Measurements from ENCODE around the gene LGALS1.
A peak's percentile ranks its signal among the peaks of the same experiment; 100 is the strongest.
"Not testable (repeated sequence)": the region's sequence is repeated elsewhere in the genome, so short reads cannot be mapped to it uniquely, and the experiment has no call there.

Gene LGALS1

DNA sequence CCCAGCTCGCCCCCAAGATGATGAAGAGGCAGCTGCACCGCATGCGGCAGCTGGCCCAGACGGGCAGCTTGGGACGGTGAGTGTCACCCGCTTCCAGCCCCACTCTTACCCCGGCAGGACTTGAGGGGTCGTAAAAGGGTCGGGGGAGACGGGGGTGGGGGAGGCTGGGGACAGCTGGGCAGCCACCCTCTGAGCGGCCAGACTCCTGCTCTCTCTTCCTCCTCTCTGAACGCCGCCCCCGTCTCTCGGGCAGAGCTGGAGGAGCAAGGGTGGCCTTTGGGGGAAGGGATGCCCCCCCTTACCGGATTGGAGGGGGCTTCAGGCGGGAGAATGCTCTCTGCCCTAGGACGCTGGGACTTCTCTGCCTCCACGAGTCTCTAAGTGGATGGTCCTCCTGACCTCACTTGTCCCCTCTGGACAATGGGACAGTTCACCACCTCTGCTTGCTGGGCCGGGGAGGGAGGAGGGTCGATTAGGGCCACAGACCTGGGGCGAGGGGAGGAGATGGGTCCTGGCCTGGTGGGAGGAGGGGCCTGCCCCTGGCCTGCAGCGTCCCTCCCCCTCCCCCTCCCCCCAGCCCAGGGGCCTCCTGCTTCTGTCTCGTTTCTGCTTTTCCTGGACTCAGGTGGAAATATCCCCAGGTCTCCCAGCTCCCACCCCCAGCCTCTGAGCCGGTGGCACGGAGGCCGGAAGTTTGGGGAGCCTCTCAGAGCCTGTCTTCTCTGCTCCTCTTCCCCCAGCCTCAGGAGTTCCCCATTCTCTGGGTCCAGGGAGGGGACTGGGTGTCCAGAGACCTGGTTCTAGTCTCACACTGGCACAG, 35.5 kb upstream of the LGALS1 start:
- peak; percentile 66 to 67 for DNase-seq

DNA sequence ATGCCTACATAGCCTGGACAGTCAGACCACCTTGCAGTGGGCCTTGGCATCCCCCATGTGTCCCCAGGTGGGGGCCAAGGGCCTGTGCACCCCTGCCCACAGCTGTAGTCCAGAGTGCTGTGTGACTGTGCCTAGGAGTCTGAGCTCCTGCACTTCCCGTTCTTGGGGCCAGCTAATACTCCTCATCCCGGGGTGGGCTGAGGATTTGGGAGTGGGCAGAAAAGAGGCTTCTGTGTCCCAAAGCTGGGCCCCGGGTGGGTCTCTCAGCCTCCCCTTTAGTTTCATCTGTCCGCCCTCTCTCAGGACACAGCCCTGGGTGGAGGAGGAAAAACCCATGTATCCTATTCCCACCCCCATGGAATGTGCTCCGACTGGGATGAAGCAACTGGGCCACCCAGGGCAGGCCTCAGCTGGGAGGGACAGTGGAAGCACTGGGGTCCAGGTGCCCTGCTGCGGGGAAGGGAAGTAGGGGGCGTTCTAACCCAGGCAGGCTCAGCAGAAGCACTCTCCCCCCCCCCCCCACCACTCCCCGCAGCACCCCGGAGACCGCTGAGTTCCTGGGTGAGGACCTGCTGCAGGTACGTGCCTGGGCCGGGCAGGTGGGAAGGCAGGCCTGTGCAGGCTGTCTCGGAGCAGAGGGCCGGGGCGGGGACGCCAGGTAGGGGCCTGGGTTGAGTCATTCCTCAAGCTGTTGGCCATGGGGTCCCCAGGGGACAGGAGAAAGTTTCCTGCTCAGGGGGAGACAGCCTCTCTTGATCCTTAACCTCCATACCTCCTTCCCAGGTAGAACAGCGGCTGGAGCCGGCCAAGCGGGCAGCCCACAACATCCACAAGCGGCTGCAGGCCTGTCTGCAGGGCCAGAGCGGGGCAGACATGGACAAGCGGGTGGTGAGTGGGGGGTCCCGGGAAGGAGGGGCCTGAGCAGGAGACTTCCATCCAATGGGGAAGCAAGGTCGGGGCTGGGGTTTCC, 34.6 kb upstream of the LGALS1 start:
- DNase-seq = peak in 1 of 2 experiments; percentile 57

DNA sequence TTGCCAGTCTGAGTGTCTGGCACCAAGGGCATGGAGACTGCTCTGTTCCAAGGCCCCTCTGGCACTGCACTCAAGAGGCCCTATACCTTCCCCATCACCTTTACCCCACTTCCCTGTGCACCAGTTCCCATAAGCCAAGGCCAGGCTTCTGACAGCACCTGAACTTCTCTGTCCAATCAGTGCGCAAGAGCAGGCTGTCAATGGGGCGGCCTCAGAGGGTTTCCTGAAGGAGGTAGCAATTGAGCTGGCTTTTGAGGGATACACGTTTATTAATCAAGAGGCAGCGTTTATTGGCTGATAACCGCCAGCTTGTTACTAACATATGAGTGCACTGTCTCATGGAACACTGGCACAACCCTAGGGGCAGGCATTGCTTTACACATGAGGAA, 33.9 kb upstream of the LGALS1 start:
- no peak for DNase-seq

GRCh38 chr22:37643225-37643847, 32.1 kb upstream of the LGALS1 start:
- peak; percentile 60 to 66 for DNase-seq

- DNase-seq = no peak
These were observed 28.1 kb upstream of the LGALS1 start for GRCh38 chr22:37647317-37647716.

DNA sequence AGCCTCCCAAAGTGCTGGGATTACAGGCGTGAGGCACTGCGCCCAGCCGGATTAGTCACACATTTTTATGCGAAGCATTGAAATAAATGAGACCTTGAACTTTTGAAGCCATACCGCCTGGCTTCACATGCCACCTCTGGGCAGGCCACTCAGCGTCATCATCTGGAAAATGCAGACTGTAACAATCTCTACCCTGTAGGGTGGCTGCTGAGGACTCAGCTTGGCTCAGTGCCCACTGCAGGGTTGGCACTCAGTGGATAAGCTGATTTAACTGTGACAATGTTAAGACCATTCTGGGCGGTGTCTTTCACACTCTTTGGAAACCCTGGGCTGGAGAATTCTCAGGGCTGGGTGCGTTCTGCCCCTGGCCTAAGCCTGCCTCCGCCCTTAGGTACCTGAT, 27.5 kb upstream of the LGALS1 start:
- DNase-seq = no peak

GRCh38 chr22:37650463-37651136, 24.8 kb upstream of the LGALS1 start:
- DNase-seq = no peak

DNA sequence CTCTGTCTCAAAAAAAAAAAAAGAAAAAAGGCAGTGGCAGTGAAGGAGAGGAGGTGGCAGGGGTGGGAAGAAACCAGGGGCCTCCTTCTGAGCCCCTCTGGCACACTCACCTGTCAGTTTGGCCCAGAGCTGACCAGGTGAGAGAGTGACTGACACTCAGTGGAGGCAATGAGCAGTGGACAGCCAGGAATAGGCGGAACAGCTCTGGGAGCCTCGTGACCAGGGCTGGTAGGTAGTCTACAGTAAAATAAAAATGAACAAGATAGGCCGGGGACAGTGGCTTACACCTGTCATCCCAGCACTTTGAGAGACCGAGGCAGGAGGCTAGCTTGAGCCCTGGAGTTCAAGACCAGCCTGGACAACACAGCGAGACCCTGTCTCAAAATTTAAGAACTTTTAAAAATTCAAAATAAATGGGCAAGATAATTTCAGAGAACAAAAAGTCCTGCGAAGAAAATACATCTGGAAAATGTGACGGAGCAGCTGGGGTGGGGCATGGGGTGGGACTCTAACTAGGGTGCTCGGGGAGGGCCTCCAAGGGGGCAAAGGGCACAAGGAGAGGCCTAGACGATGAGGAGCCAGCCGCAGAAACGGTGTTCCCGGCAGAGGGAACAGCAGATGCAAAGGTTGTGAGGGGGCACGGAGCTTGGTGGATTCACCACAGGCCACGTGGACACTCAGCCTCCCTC, 20.7 kb upstream of the LGALS1 start:
- no peak for DNase-seq

- no peak for DNase-seq
These were observed 20.2 kb upstream of the LGALS1 start for GRCh38 chr22:37655252-37655563.

DNA sequence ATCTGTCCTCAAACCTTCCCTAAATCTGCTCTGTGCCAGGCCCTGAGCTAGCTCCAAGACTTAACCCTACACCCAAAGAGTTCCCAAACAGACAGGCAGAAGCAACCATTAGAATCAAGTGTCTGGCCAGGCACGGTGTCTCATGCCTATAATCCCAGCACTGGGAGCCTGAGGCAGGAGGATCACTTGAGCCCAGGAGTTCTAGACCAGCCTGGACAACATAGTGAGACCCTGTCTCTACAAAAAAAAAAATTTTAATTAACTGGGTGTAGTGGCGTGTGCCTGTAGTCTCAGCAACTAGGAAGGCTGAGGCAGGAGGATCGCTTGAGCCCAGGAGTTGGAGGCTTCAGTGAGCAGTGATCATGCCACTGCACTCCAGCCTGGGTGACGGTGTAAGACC, 18.9 kb upstream of the LGALS1 start:
- DNase-seq = not testable (repeated sequence)

GRCh38 chr22:37657590-37658132, 17.8 kb upstream of the LGALS1 start:
- peak; percentile 8 to 54 for DNase-seq

GRCh38 chr22:37658133-37659065, 17.0 kb upstream of the LGALS1 start, which contains the start of gene PDXP:
Gene PDXP (plus strand): TSS chr22:37658723. CDS start chr22:37658783, 60 bp downstream.
- DNase-seq = peak; percentile 100

- DNase-seq = peak in 1 of 2 experiments; percentile 7
These were observed 16.2 kb upstream of the LGALS1 start for GRCh38 chr22:37659066-37659896.

DNA sequence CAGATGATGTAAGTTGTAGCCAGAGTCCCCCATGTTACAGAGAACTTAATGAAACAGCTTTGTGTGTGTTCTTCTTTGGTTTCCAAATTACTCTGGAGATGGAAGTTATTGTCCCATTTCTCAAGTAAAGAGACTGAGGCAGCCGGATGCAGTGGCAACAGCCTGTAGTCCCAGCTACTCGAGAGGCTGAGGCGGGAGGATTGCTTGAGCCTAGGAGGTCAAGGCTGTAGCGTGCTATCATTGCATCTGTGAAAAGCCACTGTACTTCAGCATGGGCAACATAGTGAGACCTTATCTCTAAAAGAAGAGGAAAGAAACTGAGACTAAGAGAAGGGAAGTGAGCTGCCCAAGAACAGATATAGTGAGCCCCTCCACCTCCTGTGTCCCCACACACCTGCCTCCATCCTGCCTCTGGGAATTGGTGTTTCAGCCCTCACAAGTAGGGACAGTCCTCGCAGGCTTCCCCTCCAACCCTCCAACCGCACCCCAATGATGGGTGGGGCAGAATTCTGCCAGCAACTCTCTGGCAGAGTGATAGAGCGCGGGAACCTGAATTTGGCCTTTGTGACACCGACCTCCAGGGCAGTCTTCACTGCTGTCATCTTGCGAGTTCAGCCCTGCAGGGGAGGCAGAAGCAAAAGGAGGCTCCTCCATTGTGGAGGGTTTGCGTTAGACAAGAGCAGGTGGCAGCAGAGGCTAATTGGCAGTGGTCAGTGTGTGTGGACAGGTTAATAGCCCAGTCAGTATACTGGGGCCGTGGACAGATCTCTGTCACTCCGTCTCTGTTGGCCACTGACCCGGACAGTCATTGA, 15.3 kb upstream of the LGALS1 start:
- no peak for DNase-seq

DNA sequence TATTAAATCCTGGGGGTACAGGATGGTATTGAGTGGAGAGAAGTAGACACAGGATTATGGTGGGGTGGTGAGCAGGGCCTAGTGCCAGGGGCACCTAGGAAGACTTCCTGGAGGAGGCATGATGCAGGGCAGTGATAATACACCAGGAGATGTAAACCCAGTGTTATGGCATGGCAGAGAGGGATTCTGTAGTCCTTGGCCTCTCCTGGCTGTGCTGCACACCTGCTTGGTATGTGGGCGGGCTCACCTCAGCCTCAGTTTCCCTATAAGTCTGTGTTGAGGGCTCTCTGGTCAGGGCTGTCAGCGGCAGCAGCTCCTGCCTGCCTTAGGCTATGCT, 14.8 kb upstream of the LGALS1 start:
- DNase-seq = no peak

- peak in 1 of 2 experiments; percentile 40 for DNase-seq
These were observed 14.1 kb upstream of the LGALS1 start for GRCh38 chr22:37661160-37661924.

- no peak for DNase-seq
These were observed 13.4 kb upstream of the LGALS1 start for GRCh38 chr22:37662039-37662438.

- DNase-seq = no peak
These were observed 11.8 kb upstream of the LGALS1 start for GRCh38 chr22:37663521-37664140.

Data from Kasumi-1 (cell line).